Stomach (tissue), 9 donors: Measurements from ENCODE around the gene STYXL1. TPM values are rescaled to one million over a fixed set of nuclear protein-coding genes. Genes with fewer than 3 reads are reported as not detected.

Source experiments
- DNase-seq, 2 donors: peaks; one replicate each; pipeline versions ENCODE4 v3.0.0 to v3.0.0-alpha.2; 2013 to 2019
- H3K27ac ChIP-seq, 5 donors: fragments of 200-600 bp in 4 of 5; sonication (generic) in 4 of 5; one replicate each; pipeline ENCODE4 v1.5.1; 2013 to 2019; ENCODE audit warnings: mild to moderate bottlenecking in 1 of 5, moderate library complexity in 1 of 5
- H3K27me3 ChIP-seq, 3 donors: fragments of 200-600 bp; sonication (generic); one replicate each; pipeline ENCODE4 v1.5.1; 2017 to 2019; ENCODE audit warnings: mixed run types in 1 of 3
- H3K36me3 ChIP-seq, 4 donors: fragments of 200-600 bp; sonication (generic); 1 replicate in 3 of 4; 2 replicates in 1 of 4; pipeline ENCODE4 v1.5.1; 2016 to 2019
- H3K4me1 ChIP-seq, 4 donors: fragments of 200-600 bp; sonication (generic); one replicate each; pipeline ENCODE4 v1.5.1; 2016 to 2019
- H3K4me3 ChIP-seq, 4 donors: fragments of 200-600 bp; sonication (generic) in 3 of 4; one replicate each; pipeline ENCODE4 v1.5.1; 2016 to 2019; ENCODE audit warnings: mild to moderate bottlenecking in 1 of 4
- H3K9me3 ChIP-seq, 4 donors: fragments of 200-600 bp; sonication (generic); one replicate each; pipeline ENCODE4 v1.5.1; 2016 to 2019
- CTCF ChIP-seq, 7 experiments: fragments of 450-650 bp in 4 of 7; fragments of 200-600 bp in 3 of 7; sonication (generic) in 3 of 7; IDR thresholded peaks; one replicate each; pipeline ENCODE4 v1.5.1; 2016 to 2019; ENCODE audit warnings: antibody characterized with exemption in 7 of 7, control low read depth in 2 of 7, mild to moderate bottlenecking in 1 of 7
- EP300 ChIP-seq: sonication (generic); formaldehyde crosslinking; IDR thresholded peaks from one replicate; pipeline ENCODE4 v1.6.1; 2017; ENCODE audit warnings: antibody characterized with exemption
- POLR2A ChIP-seq, 4 donors: fragments of 450-650 bp; IDR thresholded peaks; one replicate each; pipeline ENCODE4 v1.6.1; 2016; ENCODE audit warnings: antibody characterized with exemption in 4 of 4, control low read depth in 2 of 4, mild to moderate bottlenecking in 1 of 4, moderate library complexity in 1 of 4
- POLR2AphosphoS5 ChIP-seq, 3 donors: sonication (generic); formaldehyde crosslinking; IDR thresholded peaks; one replicate each; pipeline ENCODE4 v1.6.1; 2016; ENCODE audit warnings: antibody characterized with exemption in 3 of 3
- WGBS, 5 donors: extraction: QIAGEN DNeasy Blood & Tissue Kit in 3 of 5; methylation state at CpG; one replicate each; pipeline versions ENCODE4 v1.1.5 to v1.1.7; 2013 to 2018; 5-methylcytosine and 5-hydroxymethylcytosine counted together
- intact Hi-C: fragments of 100-400 bp; cut with DNase I; formaldehyde crosslinking; loops from one replicate; pipeline ENCODE4 v1.15.1; 2023; ENCODE audit warnings: low total_unique reads
- polyA plus RNA-seq, 3 donors: library from polyadenylated mRNA; stranded (reverse); fragments of 200-250 nt; gene quantifications; one replicate each; pipeline ENCODE4 v1.2.3, GENCODE V29; 2013
- total RNA-seq, 5 donors: library from RNA; depleted of rRNA; stranded (reverse); fragments of >200 nt; gene quantifications; one replicate each; pipeline versions ENCODE4 v1.1.0 to v1.2.3, GENCODE V29; 2014 to 2016
- donor health status: healthy with polysubstance abuse.
- donor health status: Bipolar disorder and iron deficiency.
- donor health status: healthy.

STYXL1 gene
- total and polyA plus RNA-seq, 8 donors = 12.3 to 58.1 (median 33.4) TPM

DNA sequence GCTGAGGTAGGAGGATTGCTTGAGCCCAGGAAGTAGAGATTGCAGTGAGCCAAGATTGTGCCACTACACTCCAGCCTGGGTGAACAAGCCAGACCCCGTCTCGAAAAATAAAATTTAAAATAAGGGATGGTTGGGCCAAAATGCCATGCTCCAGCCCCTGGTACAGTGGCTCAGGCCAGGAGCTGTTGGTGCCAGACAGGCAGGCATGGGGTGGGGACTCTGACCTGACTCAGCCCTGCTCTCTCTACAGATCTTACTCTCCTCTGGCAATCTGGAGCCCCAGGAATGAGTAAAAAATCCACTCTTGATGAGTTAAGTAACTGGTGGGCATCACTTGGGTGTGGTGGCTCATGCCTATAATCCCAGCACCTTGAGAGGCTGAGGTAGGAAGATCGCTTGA, 45.0 kb downstream of the STYXL1 start:
- Histone ChIP-seq H3K4me1 (no peaks in the 10 kb centered on the region), H3K36me3 (peaks cover 24 to 68% (median 52%) of the 10 kb centered on the region in 4 donors), H3K27me3 (no peaks in the 10 kb centered on the region), H3K9me3 (no peaks in the 10 kb centered on the region), H3K4me3 (no peak overlapping the region), H3K27ac (no peak overlapping the region)
- TF ChIP-seq POLR2A (IDR thresholded peaks at IDR 0.05) (no peak), EP300 (no peak), CTCF (IDR thresholded peaks at IDR 0.05) (no peak), POLR2AphosphoS5 (IDR thresholded peaks at IDR 0.05) (no peak)
- 89 to 100% (median 97%) methylated on average over 3 of the region's 3 CpGs for WGBS, 5 donors
- intact Hi-C loops = no loop called here
- DNase-seq = no peak

DNA sequence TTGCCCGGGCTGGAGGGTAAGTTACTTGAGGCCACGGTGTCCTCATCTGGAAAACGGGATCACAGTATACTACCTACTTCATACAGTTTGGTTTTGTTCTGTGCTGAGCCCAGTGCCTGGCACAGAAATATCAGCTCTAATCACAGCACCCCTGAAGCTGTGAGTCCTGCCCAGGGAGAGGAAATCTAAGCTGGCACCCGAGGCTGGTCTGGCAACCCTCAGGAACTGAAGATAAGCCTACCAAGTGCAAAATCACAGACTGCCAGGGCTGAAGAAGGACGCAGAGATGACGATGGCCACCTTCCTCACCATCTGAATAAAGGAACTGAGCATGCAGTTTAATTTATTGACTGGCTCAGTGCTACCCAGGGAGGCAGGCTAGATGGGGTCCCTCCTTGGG, 45.7 kb downstream of the STYXL1 start:
- Histone ChIP-seq H3K4me3 (no peak overlapping the region), H3K36me3 (peaks cover 24 to 66% (median 52%) of the 10 kb centered on the region in 4 donors), H3K27ac (no peak overlapping the region), H3K4me1 (no peaks in the 10 kb centered on the region), H3K27me3 (no peaks in the 10 kb centered on the region), H3K9me3 (no peaks in the 10 kb centered on the region)
- intact Hi-C loops = no loop called here
- WGBS, 5 donors = 47 to 76% (median 66%) methylated on average over 6 of the region's 6 CpGs
- DNase-seq = no peak
- TF ChIP-seq EP300 (no peak), CTCF (IDR thresholded peaks at IDR 0.05) (no peak), POLR2AphosphoS5 (IDR thresholded peaks at IDR 0.05) (no peak), POLR2A (IDR thresholded peaks at IDR 0.05) (no peak)

- intact Hi-C loops = no loop called here
- no peaks in the 10 kb centered on the region for H3K9me3 ChIP-seq
- no peak overlapping the region for H3K27ac ChIP-seq
- 95 to 98% (median 97%) methylated on average over 11 of the region's 11 CpGs for WGBS, 5 donors
- H3K4me3 ChIP-seq = no peak overlapping the region
- peaks cover 0 to 1% (median under 1%) of the 10 kb centered on the region in 4 donors for H3K4me1 ChIP-seq
- peaks cover 30 to 68% (median 59%) of the 10 kb centered on the region in 4 donors for H3K36me3 ChIP-seq
- H3K27me3 ChIP-seq = no peaks in the 10 kb centered on the region
- no peak for DNase-seq
- TF ChIP-seq POLR2AphosphoS5 (IDR thresholded peaks at IDR 0.05) = no peak
- TF ChIP-seq EP300 = no peak
- TF ChIP-seq CTCF (IDR thresholded peaks at IDR 0.05) = no peak
- TF ChIP-seq POLR2A (IDR thresholded peaks at IDR 0.05) = no peak
Measured at GRCh38 chr7:76000566-76000965, 47.2 kb downstream of the STYXL1 start.

GRCh38 chr7:75998038-75998437, 49.8 kb downstream of the STYXL1 start:
- Histone ChIP-seq H3K27me3 (no peaks in the 10 kb centered on the region), H3K27ac (peak overlapping the region in 1 of 5 donors; percentile 2), H3K9me3 (no peaks in the 10 kb centered on the region), H3K4me1 (peaks cover 17 to 25% (median 19%) of the 10 kb centered on the region in 4 donors), H3K36me3 (peaks cover 15 to 43% (median 35%) of the 10 kb centered on the region in 4 donors), H3K4me3 (no peak overlapping the region)
- intact Hi-C loops = no loop called here
- no peak for DNase-seq
- TF ChIP-seq CTCF (IDR thresholded peaks at IDR 0.05) = no peak
- WGBS, 5 donors = 93 to 100% (median 100%) methylated on average over 1 of the region's 1 CpG
